C4-2B (cell line): ENCODE measurements around the gene C2orf78.
"Not testable (repeated sequence)": the region's sequence is repeated elsewhere in the genome, so short reads cannot be mapped to it uniquely, and the experiment has no call there.

Experiments
- ZFX ChIP-seq: fragments of 450-650 bp; IDR thresholded peaks from 2 replicates; pipeline ENCODE4 v1.6.1; 2017
- TF ChIP-seq, protein P1 (sequence below): fragments of 450-650 bp; conservative IDR thresholded peaks from 2 replicates; pipeline ENCODE4 v1.5.1; 2017; ENCODE audit warnings: mild to moderate bottlenecking

DNA sequence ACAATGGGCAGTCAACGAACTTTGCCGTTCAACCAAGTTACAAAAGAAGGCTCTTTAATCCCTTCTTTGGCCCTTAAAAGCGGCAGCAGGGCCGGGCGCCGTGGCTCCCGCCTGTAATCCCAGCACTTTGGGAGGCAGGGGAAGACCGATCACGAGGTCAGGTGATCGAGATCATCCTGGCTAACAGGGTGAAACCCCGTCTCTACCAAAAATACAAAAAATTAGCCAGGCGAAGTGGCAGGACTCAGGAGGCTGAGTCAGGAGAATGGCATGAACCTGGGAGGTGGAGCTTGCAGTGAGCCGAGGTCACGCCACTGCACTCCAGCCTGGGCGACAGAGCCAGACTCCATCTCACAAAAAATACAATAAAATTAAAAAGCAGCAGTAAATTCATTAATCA is 581 bp upstream of the C2orf78 start:
- TF ChIP-seq, protein P1, sequence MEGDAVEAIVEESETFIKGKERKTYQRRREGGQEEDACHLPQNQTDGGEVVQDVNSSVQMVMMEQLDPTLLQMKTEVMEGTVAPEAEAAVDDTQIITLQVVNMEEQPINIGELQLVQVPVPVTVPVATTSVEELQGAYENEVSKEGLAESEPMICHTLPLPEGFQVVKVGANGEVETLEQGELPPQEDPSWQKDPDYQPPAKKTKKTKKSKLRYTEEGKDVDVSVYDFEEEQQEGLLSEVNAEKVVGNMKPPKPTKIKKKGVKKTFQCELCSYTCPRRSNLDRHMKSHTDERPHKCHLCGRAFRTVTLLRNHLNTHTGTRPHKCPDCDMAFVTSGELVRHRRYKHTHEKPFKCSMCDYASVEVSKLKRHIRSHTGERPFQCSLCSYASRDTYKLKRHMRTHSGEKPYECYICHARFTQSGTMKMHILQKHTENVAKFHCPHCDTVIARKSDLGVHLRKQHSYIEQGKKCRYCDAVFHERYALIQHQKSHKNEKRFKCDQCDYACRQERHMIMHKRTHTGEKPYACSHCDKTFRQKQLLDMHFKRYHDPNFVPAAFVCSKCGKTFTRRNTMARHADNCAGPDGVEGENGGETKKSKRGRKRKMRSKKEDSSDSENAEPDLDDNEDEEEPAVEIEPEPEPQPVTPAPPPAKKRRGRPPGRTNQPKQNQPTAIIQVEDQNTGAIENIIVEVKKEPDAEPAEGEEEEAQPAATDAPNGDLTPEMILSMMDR = not testable (repeated sequence)
- TF ChIP-seq ZFX = not testable (repeated sequence)
